Measurements from ENCODE around the gene SLC6A19.

SLC6A19 gene

DNA sequence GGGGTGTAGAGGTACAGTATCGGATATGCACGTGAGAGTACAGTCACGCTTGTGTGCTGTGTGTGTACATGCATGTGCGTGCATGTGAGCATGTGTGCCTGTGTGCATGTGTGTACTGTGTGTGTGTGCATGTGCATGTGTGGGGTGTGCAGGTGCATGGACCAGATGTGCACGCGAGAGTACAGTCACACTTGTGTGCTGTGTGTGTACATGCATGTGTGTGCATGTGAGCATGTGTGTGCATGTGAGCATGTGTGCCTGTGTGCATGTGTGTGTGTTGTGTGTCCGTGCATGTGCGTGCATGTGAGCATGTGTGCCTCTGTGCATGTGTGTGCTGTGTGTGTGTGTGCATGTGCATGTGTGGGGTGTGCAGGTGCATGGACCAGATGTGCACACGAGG lies 10.3 kb downstream of the SLC6A19 start:
- DNase-seq: no peak

DNA sequence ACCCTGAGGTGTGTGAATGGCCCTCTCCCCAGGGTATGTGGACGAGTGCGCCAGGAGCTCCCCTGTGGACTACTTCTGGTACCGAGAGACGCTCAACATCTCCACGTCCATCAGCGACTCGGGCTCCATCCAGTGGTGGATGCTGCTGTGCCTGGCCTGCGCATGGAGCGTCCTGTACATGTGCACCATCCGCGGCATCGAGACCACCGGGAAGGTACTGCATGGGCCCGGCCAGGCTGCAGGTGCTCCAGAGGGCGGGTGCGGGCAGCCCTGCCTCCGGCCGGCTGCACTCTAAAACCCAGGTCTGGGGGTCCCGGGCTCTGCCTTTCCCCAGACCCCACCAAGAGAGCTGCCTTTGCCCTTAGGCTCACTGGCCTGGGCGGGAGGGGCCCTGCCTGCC lies 10.9 kb downstream of the SLC6A19 start:
- no peak for DNase-seq

DNA sequence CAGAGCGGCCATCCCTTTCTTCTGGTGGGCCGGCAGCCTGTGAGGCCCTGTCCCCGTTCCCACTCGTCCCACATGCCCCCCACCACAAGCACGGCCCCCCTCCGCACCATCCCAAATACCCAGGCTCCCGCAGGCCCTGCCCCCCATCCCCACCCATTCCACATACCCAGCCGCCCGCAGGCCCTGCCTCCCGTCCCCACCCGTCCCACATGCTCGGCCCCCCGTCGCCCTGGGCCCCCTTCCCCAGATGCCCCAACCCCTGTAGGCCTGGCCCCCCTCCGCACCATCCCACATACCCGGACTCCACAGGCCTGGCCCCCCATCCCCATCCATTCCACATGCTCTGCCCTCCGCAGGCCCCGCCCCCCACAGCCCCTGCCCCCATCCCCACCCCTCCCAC lies 11.5 kb downstream of the SLC6A19 start:
- no peak for DNase-seq

DNA sequence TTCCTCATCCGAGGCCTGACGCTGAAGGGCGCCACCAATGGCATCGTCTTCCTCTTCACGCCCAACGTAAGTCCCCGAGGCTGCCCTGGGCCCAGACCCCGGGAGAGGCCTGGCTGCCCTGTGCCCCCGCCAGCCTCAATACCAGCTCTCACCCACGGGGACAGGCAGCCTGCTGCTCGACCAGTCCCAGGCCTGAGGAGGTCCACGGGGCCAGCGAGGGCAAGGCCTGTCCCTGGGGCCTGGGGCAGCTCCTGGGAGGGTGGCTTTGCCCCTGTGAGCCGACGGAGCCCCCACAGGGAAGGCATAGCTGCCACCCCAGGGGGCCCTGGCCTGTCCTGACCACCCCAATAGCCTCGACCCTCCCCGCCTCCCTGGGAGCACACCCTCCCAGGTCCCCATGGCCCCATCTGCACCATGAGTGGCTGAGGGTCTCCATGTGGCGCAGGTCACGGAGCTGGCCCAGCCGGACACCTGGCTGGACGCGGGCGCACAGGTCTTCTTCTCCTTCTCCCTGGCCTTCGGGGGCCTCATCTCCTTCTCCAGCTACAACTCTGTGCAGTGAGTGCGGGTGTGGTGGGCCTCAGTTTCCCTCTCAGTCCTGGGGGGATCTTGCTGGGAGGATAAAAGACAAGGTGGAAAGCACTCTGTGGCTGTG lies 12.2 kb downstream of the SLC6A19 start:
- no peak for DNase-seq

DNA sequence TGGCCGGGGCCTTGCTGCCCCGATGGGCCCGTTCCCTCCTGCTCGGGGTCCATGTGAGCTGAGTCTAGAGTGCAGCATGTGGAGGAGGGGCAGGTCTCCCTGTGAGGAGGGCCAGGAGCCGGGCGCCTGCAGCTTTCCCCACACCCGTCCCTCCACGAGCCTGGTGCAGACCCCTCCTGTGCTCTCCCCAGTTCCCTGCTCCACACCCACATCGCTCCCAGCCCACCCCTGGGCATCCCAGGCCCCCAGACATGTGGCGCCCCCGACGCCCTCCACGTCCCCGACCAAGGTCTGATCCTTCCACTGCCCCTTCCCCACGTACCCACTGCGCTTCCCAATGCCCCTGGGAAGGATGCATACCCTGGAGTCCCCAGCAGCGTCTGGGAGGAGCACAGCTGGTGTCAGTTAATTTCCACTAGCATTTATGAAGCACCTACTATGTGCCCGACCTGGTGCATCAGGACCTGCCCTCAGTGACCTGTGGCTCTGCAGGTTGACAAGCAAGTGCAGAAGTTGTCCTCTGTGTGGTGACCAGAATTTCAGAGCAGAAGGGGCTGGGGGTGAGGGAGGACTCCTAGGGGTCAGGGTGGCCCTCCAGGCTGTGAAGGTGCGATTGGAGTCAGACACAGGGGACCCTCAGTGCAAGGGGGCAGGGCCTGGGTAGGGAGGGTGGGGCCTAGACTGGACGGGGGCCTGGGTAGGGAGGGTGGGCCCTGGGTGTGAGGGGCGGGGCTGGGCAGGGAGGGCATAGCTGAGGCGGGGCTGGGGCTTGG lies 13.0 kb downstream of the SLC6A19 start:
- DNase-seq: no peak

DNA sequence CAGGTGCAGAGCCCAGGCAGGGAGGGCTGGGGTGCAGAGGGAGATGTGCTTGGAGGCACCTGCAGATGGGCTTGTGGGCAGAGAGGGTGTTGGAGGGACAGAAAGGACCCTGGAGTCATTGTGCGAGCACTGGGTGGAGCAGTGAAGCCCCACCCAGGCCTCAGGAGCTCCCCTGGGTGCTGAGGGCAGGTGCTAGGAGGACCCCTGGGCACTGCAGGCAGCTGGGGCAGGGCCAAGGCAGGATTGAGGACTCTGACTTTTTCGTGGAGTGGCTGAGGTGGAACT lies 13.5 kb downstream of the SLC6A19 start:
- no peak for DNase-seq

DNA sequence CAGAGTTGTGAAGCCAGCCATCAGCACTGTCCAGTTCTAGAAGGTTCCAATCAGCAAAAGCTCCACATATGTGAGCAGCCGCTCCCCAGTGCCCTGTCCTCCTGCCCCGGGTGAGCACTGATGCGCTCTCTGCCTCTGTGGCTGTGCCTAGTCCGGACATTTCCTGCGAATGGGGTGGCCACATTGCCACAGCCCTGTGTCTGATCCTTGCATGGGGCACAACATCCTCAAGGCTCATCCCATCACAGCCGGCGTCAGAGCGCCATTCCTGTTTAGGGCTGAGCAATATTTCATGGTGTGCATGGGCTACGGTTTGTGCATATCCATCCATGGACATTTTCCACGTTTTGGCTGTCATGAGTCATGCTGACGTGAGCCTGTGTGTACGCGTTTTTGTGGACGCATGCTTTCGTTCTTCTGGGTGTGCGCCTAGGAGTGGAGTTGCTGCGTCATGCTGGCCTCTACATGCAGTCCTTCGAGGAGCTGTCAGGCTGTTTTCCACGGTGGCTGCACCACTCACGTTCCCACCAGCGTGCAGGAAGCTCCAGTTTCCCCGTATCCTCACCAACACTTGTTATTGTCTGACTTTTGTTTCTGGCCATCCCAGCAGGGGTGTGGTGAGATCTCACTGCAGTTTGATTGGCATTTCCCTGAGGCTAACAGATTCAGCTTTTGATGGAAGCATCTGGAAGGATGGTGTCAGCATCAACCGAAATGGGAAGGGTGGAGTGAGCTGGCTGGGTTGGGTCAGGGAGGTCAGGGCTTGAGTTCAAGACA lies 14.1 kb downstream of the SLC6A19 start:
- DNase-seq: no peak

DNA sequence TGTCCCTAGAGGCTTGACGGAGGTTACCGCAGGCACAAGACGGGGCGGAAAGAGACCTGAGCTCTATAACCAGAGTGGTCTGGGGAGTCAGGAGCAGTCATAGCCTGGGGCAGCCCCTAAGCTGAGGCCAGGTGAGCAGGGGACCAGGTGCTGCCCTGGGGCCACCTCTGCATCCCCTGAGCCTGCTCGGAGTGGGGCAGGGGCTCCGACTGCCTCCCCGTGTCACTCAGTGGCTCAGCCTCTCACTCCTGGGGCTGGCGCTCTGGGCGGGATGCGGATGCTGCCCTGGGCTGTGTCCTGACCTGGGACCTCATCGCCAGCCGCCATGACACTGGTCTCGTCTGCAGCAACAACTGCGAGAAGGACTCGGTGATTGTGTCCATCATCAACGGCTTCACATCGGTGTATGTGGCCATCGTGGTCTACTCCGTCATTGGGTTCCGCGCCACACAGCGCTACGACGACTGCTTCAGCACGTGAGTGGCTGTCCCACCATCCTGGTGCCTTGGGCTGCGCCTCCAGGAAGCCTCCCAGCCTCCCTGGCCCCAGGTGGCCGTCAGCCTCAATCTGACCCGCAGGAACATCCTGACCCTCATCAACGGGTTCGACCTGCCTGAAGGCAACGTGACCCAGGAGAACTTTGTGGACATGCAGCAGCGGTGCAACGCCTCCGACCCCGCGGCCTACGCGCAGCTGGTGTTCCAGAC lies 15.0 kb downstream of the SLC6A19 start:
- no peak for DNase-seq

DNA sequence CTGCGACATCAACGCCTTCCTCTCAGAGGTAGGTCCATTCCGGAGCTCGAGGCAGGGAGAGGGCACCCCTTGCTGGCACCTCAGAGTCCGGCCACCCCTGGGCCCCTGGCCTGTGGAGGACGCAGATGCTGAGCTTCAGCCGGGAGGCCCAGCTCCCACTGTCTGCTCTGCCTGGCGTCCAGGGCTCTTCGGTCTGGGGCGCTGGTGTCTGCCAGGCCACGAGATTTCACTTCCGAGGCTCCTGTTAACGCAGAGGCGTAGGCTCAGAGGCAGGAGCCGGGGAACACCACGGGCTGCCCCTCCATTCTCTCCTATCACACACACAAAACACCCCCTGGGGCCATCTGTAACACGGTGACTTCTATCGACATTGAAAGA lies 15.5 kb downstream of the SLC6A19 start:
- DNase-seq: no peak

DNA sequence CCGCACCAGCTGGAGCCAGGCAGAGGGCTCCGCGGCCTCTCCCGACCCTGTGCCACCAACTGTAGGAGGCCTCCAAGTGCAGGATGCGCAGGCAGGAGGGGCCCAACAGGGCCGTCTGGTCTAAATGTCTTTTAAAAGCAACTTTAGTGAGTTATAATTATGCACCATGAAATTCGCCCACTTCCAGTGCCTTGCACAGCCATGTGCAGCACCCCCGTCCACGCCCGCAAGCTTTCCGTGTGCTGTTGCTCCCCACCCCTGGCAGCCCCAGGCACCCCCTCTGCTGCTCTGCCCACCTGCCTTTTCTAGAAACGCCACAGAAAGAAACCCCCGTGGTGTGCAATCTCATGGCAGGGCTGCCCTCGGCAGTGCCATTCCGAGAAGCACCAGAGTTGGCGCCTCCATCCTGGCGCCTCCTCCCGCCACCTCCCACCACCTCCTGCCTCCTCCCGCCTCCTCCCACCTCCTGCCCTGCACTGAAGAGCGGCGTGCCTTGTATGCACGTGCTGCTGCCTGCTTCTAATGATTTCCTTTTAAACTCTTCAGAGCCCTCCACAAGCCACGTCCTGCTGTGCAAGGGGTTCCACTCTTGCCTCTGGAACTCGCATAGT lies 16.3 kb downstream of the SLC6A19 start:
- no peak for DNase-seq

DNA sequence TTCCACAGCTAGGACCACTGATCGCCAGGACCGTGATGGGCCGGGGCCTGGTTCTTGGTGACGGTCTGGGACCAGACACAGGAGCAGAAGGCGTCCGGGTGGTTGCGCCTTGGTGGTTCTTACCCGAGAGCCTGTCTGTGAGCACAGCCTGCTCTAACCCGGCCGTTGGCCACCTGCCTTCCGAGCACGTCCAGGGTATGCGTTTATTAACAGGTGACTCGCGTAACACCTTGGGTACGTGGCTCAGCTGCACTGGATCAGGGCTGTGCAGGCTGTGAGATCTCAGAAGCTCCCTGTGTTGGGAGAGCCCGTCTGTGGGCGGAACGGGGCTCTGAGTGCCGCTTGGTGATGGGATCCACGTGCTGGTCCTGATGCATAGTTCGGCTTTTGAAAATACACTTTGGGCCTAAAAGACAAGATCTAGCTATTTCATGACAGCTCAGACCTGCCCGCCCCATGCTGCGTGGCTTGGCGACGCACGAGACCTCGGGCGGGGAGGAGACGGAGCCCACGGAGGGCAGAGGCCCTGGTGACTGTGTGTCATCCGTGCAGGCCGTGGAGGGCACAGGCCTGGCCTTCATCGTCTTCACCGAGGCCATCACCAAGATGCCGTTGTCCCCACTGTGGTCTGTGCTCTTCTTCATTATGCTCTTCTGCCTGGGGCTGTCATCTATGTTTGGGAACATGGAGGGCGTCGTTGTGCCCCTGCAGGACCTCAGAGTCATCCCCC lies 17.1 kb downstream of the SLC6A19 start:
- no peak for DNase-seq

DNA sequence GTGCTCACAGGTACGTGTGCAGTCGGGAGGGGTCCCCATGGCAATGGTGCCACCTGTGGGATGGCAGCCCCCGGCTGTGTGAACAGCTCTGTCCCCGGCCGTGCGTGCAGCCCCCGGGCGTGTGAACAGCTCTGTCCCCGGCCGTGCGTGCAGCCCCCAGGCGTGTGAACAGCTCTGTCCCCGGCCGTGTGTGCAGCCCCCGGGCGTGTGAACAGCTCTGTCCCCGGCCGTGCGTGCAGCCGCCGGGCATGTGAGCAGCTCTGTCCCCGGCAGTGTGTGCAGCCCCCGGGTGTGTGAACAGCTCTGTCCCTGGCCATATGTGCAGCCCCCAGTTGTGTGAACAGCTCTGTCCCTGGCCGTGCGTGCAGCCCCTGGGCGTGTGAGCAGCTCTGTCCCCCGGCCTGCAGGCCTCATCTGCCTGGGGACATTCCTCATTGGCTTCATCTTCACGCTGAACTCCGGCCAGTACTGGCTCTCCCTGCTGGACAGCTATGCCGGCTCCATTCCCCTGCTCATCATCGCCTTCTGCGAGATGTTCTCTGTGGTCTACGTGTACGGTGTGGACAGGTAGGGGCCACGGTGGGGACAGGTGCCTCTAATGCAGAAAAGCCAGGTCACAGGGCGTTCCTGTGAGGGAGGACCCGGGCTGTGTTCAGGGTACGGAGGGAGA lies 17.8 kb downstream of the SLC6A19 start:
- no peak for DNase-seq

DNA sequence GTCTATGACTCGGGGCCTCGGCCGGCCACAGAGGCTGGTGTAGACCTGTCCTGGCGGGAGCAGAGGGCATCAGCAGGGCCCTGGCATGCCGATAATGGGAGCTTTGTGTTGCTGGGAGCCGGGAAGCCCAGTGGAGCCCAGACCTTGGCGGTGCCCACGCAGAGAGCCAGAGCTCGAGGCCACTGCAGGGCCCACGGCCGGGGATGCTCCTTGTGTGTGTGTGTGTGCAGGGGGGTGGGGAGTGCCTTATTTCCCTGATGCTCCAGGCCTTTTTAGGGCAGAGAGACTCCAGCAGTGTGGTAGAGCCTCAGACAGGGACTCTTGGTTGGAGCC lies 18.3 kb downstream of the SLC6A19 start:
- no peak for DNase-seq

DNA sequence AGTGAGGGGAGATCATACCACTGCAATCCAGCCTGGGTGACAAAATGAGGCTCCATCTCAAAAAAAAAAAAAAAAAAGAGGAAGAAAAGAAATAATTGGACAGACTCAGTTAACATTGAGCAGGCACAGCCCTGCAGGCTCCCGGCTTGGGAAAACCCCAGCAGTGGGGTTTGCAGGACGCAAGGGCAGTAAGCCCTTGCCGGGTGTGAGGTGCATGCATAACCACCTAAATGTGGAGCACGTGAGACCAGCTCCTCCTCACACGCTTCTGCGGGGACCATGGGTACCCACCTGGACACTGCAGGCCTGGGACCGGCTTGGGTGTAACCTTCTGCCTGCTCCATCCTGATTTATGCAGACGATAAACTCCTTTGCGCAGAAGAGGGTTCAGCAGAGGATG lies 19.0 kb downstream of the SLC6A19 start:
- DNase-seq: no peak

DNA sequence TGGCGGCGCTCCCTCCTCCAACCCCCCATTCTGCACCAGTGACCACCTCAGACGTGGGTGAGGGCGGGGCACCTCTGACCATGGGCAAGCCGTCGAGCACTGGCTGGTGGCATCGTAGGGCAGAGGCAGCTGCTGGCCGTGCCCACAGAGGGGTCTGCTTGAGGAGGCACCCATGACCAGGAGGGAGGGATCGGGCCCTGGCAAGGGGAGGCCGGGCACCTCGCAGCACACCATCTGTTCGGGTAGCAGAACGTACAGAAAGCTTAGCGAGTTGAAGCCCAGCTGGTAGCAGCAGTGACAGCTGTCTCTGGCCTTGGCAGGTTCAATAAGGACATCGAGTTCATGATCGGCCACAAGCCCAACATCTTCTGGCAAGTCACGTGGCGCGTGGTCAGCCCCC lies 19.4 kb downstream of the SLC6A19 start:
- DNase-seq: no peak

DNA sequence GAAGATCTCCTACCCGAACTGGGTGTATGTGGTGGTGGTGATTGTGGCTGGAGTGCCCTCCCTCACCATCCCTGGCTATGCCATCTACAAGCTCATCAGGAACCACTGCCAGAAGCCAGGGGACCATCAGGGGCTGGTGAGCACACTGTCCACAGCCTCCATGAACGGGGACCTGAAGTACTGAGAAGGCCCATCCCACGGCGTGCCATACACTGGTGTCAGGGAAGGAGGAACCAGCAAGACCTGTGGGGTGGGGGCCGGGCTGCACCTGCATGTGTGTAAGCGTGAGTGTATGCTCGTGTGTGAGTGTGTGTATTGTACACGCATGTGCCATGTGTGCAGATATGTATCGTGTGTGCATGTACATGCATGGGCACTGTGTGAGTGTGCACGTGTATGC lies 20.3 kb downstream of the SLC6A19 start:
- no peak for DNase-seq

DNA sequence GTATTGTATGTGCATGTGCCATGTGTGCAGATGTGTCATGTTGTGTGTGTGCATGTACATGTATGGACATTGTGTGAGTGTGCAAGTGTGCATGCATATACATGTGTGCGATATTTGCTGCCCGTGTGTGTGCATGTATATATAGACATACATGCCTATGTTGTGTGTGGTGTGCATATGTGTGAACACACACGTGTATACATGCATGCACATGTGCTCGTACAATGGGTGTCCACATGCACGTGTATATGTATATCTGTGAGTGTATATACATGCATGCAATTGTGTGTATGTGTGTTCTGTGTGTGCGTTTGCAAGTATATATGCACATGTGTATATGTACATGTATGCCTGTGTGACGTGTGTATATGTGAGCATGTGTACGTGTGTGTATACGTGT lies 20.8 kb downstream of the SLC6A19 start:
- DNase-seq: no peak

DNA sequence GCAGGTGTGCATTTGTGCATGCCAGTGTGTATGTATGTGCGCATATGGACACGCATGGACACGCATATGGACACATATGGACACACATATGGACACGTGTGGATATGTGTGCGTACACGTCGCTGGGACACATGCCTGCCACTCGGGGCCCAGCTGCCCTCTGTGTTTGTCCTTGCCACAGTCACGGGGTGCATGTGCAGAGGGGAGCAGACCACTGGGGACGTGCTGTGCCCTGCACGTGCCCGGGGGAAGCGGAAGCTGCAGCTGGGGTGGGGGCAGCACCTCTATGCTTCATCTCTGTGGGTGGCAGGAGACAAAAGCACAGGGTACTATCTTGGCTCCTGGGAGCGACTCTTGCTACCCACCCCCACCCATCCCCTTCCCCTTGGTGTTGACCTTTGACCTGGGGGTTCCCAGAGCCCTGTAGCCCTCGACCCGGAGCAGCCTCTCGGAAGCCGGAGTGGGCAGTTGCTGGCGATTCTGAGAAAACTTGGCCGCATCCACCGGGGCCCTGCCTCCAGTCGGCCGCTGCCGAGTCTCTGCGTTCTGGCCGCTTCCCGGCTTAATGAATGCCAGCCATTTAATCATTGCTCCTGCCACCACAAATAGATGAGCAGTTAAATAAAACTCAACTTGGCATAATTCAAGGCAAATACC lies 21.4 kb downstream of the SLC6A19 start:
- no peak for DNase-seq

DNA sequence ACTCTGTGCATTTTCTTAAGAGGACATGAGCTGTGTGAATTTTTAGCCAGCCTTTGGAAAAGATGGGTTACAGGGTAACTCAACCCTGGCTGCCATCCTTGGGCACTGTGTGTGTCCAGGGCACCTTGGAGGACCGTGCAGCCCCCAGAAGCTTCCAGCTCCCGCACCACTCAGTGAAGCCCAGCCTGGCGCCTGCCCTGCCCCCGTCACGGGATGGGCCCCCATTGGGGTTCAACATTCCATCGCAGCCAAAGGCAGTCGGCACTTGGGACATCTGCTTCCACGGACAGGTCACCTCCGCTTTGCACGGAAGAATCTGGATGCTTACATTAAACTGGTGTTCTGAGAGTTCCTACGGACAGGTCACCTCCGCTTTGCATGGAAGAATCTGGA lies 21.9 kb downstream of the SLC6A19 start:
- DNase-seq: no peak

DNA sequence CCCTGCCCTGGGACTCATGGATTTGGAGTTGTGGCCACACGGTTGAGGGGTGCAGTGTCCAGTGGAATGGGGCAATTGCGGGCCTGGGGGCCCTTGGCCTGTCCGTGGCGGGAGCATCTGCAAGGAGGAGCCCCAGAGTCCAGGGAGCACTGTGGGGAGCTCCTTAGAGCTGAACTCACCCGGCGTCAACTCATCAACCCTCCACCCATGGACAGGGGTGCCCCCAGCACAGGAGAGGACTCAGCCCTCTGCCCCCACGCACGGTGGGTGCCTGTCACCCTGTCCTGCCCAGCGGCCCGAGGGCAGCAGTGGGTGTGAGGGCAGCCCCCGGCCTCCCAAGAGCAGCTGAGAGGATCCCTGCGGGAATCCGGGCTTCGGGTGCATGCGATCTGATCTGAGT lies 23.2 kb downstream of the SLC6A19 start:
- DNase-seq: no peak

DNA sequence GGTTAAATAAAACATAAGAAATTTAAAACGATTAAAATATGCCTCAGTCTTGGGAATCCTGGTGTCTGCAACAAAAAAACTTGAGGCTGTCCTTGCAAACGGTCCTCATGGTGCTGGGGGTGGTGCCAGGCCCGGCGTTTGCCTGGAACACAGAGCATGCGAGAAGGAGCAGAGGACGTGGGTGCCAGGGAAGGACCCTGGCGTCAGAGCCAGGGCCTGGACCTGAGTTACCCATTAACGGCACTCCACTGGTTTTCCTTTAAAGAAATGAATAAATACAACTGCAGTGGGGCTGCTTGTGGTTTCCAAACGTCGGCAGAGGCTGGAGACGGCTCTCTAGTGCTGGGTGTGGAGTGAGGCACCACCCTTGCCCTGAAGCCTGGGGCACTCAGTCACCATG lies 23.7 kb downstream of the SLC6A19 start, which contains the start of gene SLC6A18:
Gene SLC6A18, plus strand, starts transcription at position 301 of the 400 bp plus-strand sequence. Its CDS starts 97 bp downstream, at position 398.
- no peak for DNase-seq
